Fibroblast of lung (primary cell): ENCODE data around the gene CDC14B. TPM values are rescaled to one million over a fixed set of nuclear protein-coding genes. Genes with fewer than 3 reads are reported as not detected.

Experiments used
- DNase-seq, 2 donors: peaks; one replicate each; pipeline versions ENCODE4 v3.0.0 to v3.0.0-alpha.2; 2010; ENCODE audit warnings: low read depth in 2 of 2
- H2AFZ ChIP-seq: 2 replicates; pipeline ENCODE4 v1.5.1; 2012; ENCODE audit warnings: low read length, control low read depth, inconsistent platforms
- H3K27ac ChIP-seq: 2 replicates; pipeline ENCODE4 v1.5.1; 2011; ENCODE audit warnings: low read length, control low read depth; ENCODE audit not compliant: insufficient read depth
- H3K27me3 ChIP-seq: 2 replicates; pipeline ENCODE4 v1.5.1; 2011; ENCODE audit warnings: mild to moderate bottlenecking, low read length; ENCODE audit not compliant: control insufficient read depth, insufficient read depth
- H3K36me3 ChIP-seq: 2 replicates; pipeline ENCODE4 v1.5.1; 2011; ENCODE audit warnings: low read length; ENCODE audit not compliant: control insufficient read depth, insufficient read depth
- H3K4me1 ChIP-seq: 2 replicates; pipeline ENCODE4 v1.5.1; 2011; ENCODE audit warnings: low read length; ENCODE audit not compliant: control insufficient read depth, insufficient read depth; ENCODE audit errors: extremely low read depth
- H3K4me2 ChIP-seq: 2 replicates; pipeline ENCODE4 v1.5.1; 2011; ENCODE audit warnings: low read length, control low read depth; ENCODE audit not compliant: insufficient read depth; ENCODE audit errors: extremely low read depth
- H3K4me3 ChIP-seq, 4 experiments: fragments of 200-600 bp in 1 of 4; sonication (generic) in 1 of 4; replicated peaks in 1 of 4; 2 replicates each; pipeline ENCODE4 v1.5.1; 2011 to 2016; ENCODE audit warnings: low read length in 4 of 4, low read depth in 3 of 4, mild to moderate bottlenecking in 3 of 4, control low read depth in 2 of 4, inconsistent platforms in 1 of 4, mixed read lengths in 1 of 4; ENCODE audit not compliant: insufficient read depth in 1 of 4; ENCODE audit errors: control extremely low read depth in 1 of 4
- H3K79me2 ChIP-seq: 2 replicates; pipeline ENCODE4 v1.5.1; 2012; ENCODE audit warnings: mild to moderate bottlenecking, low read length, inconsistent platforms; ENCODE audit not compliant: control insufficient read depth, insufficient read depth
- H3K9ac ChIP-seq: 2 replicates; pipeline ENCODE4 v1.5.1; 2011; ENCODE audit warnings: mild to moderate bottlenecking, low read length, control low read depth; ENCODE audit not compliant: insufficient read depth
- H3K9me3 ChIP-seq: 2 replicates; pipeline ENCODE4 v1.5.1; 2012; ENCODE audit warnings: low read depth, low read length; ENCODE audit not compliant: control insufficient read depth, insufficient read depth
- H4K20me1 ChIP-seq: 2 replicates; pipeline ENCODE4 v1.5.1; 2011; ENCODE audit warnings: low read length; ENCODE audit not compliant: control insufficient read depth, insufficient read depth; ENCODE audit errors: extremely low read depth
- CTCF ChIP-seq, 2 donors: IDR thresholded peaks in 1 of 2; conservative IDR thresholded peaks in 1 of 2; 1 replicate in 1 of 2; 2 replicates in 1 of 2; pipeline ENCODE4 v1.5.1; 2011 to 2012; ENCODE audit warnings: low read length in 2 of 2, control low read depth in 1 of 2, inconsistent platforms in 1 of 2, low read depth in 1 of 2, mild to moderate bottlenecking in 1 of 2
- EZH2 ChIP-seq: IDR thresholded peaks from 2 replicates; pipeline ENCODE4 v1.5.1; 2012; ENCODE audit warnings: low read length, control low read depth, mild to moderate bottlenecking; ENCODE audit errors: missing control alignments
- polyA plus RNA-seq, 2 donors: library from polyadenylated mRNA; depleted of rRNA in 1 of 2; stranded (reverse) in 1 of 2; unstranded in 1 of 2; fragments of >200 nt; gene quantifications; 2 replicates each; pipeline ENCODE4 v1.2.1, GENCODE V29; 2011 to 2012; ENCODE audit warnings: missing spikeins in 1 of 2
- total RNA-seq: library from RNA; depleted of rRNA; stranded (reverse); fragments of >200 nt; gene quantifications from 2 replicates; pipeline ENCODE4 v1.2.1, GENCODE V29; 2014

The CDC14B gene
- total and polyA plus RNA-seq, 2 donors (not counting 1 experiment from before 2014, with no cell fraction given) = 38.0 to 68.5 TPM

- no peak overlapping the region for H3K4me2 ChIP-seq
- H2AFZ ChIP-seq = no peak overlapping the region
- no peaks in the 10 kb centered on the region for H3K4me1 ChIP-seq
- no peak overlapping the region for H3K27ac ChIP-seq
- H3K79me2 ChIP-seq = peaks cover 2% of the 10 kb centered on the region
- no peak for DNase-seq
- H3K9ac ChIP-seq = no peak overlapping the region
- no peaks in the 10 kb centered on the region for H3K27me3 ChIP-seq
- TF ChIP-seq EZH2 (no peak), CTCF (conservative IDR thresholded peaks at IDR 0.05 in 1 of 2, IDR thresholded peaks at IDR 0.05 in 1 of 2; ENCODE audit: low read depth in 1 of 2, low read length in 2 of 2) (no peak)
- H3K4me3 ChIP-seq = no peak overlapping the region
- H3K36me3 ChIP-seq = no peaks in the 10 kb centered on the region
- no peaks in the 10 kb centered on the region for H4K20me1 ChIP-seq
- H3K9me3 ChIP-seq = no peaks in the 10 kb centered on the region
Measured at GRCh38 chr9:96581786-96582185, 37.9 kb downstream of the CDC14B start.

- H3K4me1 ChIP-seq = no peaks in the 10 kb centered on the region
- no peak overlapping the region for H3K4me3 ChIP-seq
- H3K27me3 ChIP-seq = no peaks in the 10 kb centered on the region
- no peaks in the 10 kb centered on the region for H3K36me3 ChIP-seq
- H3K27ac ChIP-seq = no peak overlapping the region
- no peaks in the 10 kb centered on the region for H3K9me3 ChIP-seq
- TF ChIP-seq EZH2 (no peak), CTCF (conservative IDR thresholded peaks at IDR 0.05 in 1 of 2, IDR thresholded peaks at IDR 0.05 in 1 of 2; ENCODE audit: low read depth in 1 of 2, low read length in 2 of 2) (no peak)
- H2AFZ ChIP-seq = no peak overlapping the region
- no peak overlapping the region for H3K4me2 ChIP-seq
- no peaks in the 10 kb centered on the region for H4K20me1 ChIP-seq
- H3K9ac ChIP-seq = no peak overlapping the region
- H3K79me2 ChIP-seq = peaks cover 2% of the 10 kb centered on the region
- no peak for DNase-seq
Measured at GRCh38 chr9:96581301-96581700, 38.3 kb downstream of the CDC14B start.

- no peaks in the 10 kb centered on the region for H3K27me3 ChIP-seq
- no peak overlapping the region for H3K9ac ChIP-seq
- H3K36me3 ChIP-seq = no peaks in the 10 kb centered on the region
- peak in 1 of 2 donors; percentile 14 for DNase-seq
- H2AFZ ChIP-seq = no peak overlapping the region
- TF ChIP-seq EZH2 (no peak), CTCF (conservative IDR thresholded peaks at IDR 0.05 in 1 of 2, IDR thresholded peaks at IDR 0.05 in 1 of 2; ENCODE audit: low read depth in 1 of 2, low read length in 2 of 2) (no peak)
- no peaks in the 10 kb centered on the region for H4K20me1 ChIP-seq
- H3K79me2 ChIP-seq = peaks cover 3% of the 10 kb centered on the region
- H3K27ac ChIP-seq = no peak overlapping the region
- H3K4me3 ChIP-seq = peak overlapping the region in 1 of 4 experiments; percentile 15
- peaks cover 3% of the 10 kb centered on the region for H3K4me1 ChIP-seq
- H3K9me3 ChIP-seq = no peaks in the 10 kb centered on the region
- peak overlapping the region; percentile 4 for H3K4me2 ChIP-seq
Measured at GRCh38 chr9:96574931-96575351, 44.7 kb downstream of the CDC14B start.
